ENCODE measurements around the gene KRT7. TPM values are rescaled to one million over a fixed set of nuclear protein-coding genes. Genes with fewer than 3 reads are reported as not detected.

The KRT7 gene
- total RNA-seq, 1 experiment from 2014 or later = 10.0 TPM

- H2AK5ac ChIP-seq (ENCODE audit: insufficient read length, low read length) = no peak overlapping the region
- no peaks in the 10 kb centered on the region for H3K79me2 ChIP-seq (ENCODE audit: insufficient read depth, low read length)
- no peak overlapping the region for H3K9ac ChIP-seq (ENCODE audit: extremely low read depth, insufficient read length, low read length)
- no peak overlapping the region for H2BK120ac ChIP-seq (ENCODE audit: low read depth, low read length, poor library complexity, severe bottlenecking)
- no peak overlapping the region for H2BK20ac ChIP-seq (ENCODE audit: low read depth, low read length, poor library complexity, severe bottlenecking)
- H3K27ac ChIP-seq (ENCODE audit: insufficient read length, low read depth, low read length) = no peak overlapping the region
- H3K4me1 ChIP-seq (ENCODE audit: insufficient read depth, low read length) = no peaks in the 10 kb centered on the region
- H3K27ac Mint-ChIP-seq = no peak overlapping the region
- no peak for DNase-seq
- H4K5ac ChIP-seq (ENCODE audit: insufficient read length, low read depth, low read length) = no peak overlapping the region
- H3K79me1 ChIP-seq (ENCODE audit: insufficient read depth, low read depth, low read length, poor library complexity, severe bottlenecking) = no peaks in the 10 kb centered on the region
- H2BK12ac ChIP-seq (ENCODE audit: insufficient read length, low read depth, low read length) = no peak overlapping the region
- no peaks in the 10 kb centered on the region for H3K9me3 ChIP-seq (ENCODE audit: control insufficient read depth, low read depth, low read length)
- H3K27me3 ChIP-seq (ENCODE audit: insufficient read depth, low read length) = no peaks in the 10 kb centered on the region
- peaks cover 11% of the 10 kb centered on the region for H3K27me3 Mint-ChIP-seq (ENCODE audit: low read depth)
- WGBS (ENCODE audit: extremely low coverage, insufficient read length, low lambda C conversion rate) = no CpG with 5 or more reads among the region's 1 CpG
- H3K9me3 Mint-ChIP-seq = no peaks in the 10 kb centered on the region
- H3K56ac ChIP-seq (ENCODE audit: insufficient read length, low read depth, low read length) = no peak overlapping the region
- no peaks in the 10 kb centered on the region for H3K36me3 Mint-ChIP-seq (ENCODE audit: insufficient read depth in 1 of 3, low read depth in 3 of 3)
- no peaks in the 10 kb centered on the region for H4K20me1 ChIP-seq (ENCODE audit: control insufficient read depth, insufficient read depth, insufficient read length)
- H3K4me1 Mint-ChIP-seq = peaks cover 4 to 15% of the 10 kb centered on the region in 2 experiments
- H3K4me3 Mint-ChIP-seq = no peak overlapping the region
- no peak overlapping the region for H4K8ac ChIP-seq (replicated peaks; ENCODE audit: insufficient read length, low read depth, low read length)
- no peak overlapping the region for H3T11ph ChIP-seq (ENCODE audit: low read length)
- H3K23ac ChIP-seq (ENCODE audit: insufficient read length, low read depth, low read length) = no peak overlapping the region
- no peak overlapping the region for H3K18ac ChIP-seq (ENCODE audit: insufficient read length, low read depth, low read length)
- no peak overlapping the region for H3K4ac ChIP-seq (ENCODE audit: low read depth, low read length)
- H3K14ac ChIP-seq (ENCODE audit: insufficient read depth, low read length) = no peak overlapping the region
- H2AFZ ChIP-seq (ENCODE audit: low read length) = no peak overlapping the region
- H2BK5ac ChIP-seq (ENCODE audit: insufficient read length, low read length) = no peak overlapping the region
- H3K23me2 ChIP-seq (ENCODE audit: insufficient read length, low read depth, low read length, poor library complexity, severe bottlenecking) = no peaks in the 10 kb centered on the region
- no peak for TF ChIP-seq CTCF (conservative IDR thresholded peaks at IDR 0.05)
- no peak overlapping the region for H2BK15ac ChIP-seq (ENCODE audit: low read depth, low read length)
- no peak overlapping the region for H3K4me2 ChIP-seq (ENCODE audit: insufficient read depth, insufficient read length, low read length)
- no peak overlapping the region for H4K91ac ChIP-seq (ENCODE audit: insufficient read length, low read depth, low read length)
Observed at GRCh38 chr12:52216807-52217206, 16.2 kb upstream of the KRT7 start.
